Activated CD8-positive, alpha-beta memory T cell treated with anti-CD3 and anti-CD28 coated beads, Interleukin-2, amount 50 U/mL, for 24 hours (primary cell): ENCODE data around the gene NOP56.
"Not testable (repeated sequence)": the region's sequence is repeated elsewhere in the genome, so short reads cannot be mapped to it uniquely, and the experiment has no call there.

Experiments
- DNase-seq: peaks from one replicate; pipeline ENCODE4 v3.0.0-alpha.2; 2020; ENCODE audit errors: extremely low read depth

The NOP56 gene

DNA sequence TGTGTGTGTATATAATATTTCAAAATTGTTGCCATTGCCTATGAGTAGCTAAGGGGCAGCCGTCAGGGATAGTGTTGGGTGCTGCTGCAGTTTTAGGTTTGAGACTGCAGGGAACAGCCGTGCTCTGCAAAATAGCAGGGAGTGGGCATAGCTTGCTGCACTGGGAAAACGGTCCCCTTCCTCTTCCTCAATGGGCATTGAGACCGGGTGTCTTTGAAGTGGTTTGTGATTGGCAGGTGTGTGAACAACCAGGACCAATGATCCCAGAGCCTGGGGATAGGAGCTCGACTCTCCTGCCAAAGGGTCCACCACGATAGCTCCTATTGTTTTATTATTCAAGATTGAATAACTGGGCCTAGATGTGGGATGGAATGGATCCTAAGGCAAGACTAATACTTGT is 35.1 kb downstream of the NOP56 start:
- no peak for DNase-seq

DNA sequence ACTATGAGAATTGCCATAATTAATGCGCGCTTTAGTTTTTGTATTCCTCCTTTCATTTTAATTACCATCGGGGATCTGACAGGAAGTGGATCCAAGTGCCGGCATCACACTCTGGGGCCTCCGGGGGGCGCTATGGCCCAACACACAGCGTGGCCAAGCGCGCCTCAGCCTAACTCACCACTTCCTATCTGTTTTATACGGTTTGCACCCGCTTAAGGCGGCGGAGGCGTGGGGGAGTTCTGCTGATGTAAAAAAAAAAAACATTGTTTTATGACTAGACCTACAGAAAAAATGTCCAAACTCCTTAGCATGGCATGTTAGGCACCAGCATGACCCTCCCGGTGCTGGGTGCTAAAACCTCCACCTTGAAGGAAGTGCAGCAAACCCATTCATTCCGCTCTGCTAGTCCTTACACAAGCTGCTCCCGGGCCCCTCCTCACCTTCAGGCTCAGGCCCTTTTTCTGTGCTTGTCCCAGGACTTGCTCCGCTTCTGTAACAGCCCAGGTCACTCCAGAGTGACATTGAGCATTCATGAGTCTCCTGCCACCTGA is 35.7 kb downstream of the NOP56 start:
- DNase-seq = peak; percentile 39

DNA sequence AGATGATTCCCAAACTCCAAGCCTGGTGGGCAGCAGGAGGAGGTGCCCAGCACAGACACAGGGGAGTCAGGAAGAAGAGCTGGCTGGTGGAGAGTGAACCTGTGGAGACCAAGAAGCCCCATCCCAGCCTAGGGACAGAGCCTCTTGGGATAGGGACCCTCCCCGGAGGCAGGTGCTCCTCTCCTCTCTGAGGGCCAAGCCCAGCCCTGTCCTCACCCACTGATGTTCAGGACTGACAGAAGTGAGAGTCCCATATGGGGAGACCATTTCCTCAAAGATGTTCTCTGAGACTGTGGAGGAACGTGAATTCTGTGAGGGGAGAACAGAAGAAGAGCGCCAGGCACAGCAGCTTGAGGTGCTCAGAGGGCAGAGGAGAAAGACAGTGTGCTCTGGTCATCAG is 37.8 kb downstream of the NOP56 start:
- no peak for DNase-seq

DNA sequence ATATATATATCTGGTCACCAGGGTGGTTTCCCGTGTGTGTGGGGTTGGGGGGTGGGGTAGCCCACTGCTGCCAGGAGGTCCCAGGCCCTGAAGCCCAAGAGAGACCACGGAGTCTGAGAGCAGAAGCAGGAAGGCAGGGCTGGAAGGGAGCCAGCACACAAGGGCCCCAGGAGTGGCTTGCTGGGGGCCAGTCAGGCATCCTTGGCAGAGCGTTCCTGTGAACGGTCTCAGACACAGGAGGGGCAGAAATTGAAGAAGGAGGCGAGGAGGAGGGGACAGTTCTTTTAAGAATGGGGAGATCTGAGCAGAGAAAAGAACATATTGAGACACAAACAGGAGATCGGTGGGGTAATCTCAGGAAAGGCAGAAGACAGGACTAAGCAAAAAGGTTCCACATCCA is 38.3 kb downstream of the NOP56 start:
- no peak for DNase-seq

DNA sequence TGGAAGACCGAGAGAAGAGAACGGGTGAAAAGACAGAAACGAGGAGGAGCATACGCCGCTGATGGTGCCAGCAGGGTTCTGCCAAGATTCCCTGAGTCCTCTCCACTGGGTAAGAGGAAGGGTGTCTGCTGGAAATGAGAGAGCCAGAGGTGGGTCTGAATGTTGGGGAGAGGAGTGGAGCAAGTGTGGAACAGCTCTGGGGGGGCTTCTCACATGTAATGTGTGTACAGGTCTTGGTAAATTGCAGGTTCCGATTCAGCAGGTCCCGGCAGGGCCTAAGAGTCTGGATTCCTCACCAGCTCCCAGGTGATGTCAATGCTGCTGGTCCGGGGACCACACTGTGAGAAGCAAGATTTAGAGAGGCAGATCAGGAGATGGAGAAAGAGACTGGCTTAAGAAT is 38.7 kb downstream of the NOP56 start:
- DNase-seq = no peak

DNA sequence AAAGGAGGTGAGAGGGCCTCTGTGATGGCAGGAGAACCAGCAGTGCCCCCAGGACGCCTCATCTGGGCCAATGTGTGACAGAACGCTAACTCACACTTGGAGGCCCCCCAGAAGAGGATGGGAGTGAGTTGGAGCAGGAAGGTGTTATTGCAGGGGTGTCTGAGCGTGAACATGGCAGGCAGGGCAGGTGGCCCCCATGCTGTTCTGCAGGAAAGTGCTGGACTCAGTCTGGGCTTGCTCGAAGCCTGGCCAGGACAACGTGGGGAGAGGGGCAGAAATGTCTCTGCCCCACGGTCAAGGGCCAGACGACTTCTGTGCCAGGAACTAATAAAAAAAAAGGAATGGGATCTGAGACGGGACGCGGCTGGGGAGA is 39.2 kb downstream of the NOP56 start:
- DNase-seq = no peak

DNA sequence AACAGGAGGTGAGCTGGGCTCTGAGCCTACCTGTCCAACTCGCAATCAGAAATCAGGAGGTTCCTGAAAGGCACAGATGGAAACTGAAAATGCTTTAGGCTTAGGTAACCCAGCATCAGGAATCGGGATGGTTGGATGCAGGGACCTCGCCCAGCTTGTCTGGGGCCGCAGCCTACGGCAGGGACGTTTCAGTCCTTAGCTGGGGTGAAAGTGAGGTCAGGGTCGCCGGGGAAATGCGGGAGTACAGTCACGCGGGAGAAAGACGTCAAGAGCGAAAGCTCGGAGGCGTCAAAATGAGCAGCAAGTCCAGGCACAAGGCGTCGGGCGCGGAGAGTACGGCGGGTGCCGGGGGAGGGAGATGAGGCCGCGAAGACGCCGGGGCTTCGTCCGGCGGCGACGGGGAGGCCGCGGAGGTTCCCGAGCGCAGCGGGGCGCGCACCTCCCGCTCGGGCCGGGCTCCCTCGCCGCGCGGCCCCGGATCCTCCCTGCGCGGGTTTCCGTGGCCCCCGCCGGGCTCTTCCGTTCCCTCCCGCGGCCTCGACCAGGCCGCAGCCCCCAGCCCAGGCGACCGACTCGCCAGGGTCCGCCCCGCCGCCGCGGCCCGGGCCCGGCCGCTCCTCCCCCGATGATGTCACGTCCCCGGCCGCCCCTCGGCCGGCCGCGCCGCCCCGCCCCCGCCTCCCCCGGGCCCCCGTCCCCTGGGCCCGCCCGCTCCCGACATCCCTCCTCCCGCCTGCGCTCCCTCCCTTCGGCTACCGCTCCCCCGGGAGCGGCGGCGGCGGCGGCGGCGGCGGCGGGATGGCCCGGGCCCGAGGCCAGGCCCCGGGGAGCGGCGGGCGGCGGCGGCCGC is 39.8 kb downstream of the NOP56 start, which contains the start of gene EBF4:
EBF4 (plus strand) TSS at position 745 of the 850 bp plus-strand sequence. CDS start 866 bp downstream, outside the sequence.
- DNase-seq = no peak

DNA sequence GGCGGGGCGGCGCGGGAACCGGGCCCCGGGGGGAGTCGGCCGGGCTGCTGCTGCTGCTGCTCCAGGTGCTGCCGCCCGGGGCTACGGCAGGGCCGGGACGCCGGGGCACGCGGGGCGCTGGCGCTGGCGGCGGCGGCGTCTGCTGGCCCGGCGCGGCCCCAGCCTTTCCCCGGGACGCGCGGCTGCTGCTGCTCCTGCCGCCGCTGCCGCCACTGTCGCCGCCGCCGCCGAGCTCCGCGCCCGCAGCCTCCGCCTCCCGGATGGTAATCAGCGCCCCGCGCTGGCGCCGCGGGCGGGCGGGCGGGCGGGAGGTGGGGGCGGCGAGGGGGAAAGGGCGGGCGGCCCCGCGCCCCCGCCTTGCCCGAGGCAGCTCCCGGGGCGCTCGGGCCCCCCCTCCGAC is 40.5 kb downstream of the NOP56 start:
- no peak for DNase-seq

DNA sequence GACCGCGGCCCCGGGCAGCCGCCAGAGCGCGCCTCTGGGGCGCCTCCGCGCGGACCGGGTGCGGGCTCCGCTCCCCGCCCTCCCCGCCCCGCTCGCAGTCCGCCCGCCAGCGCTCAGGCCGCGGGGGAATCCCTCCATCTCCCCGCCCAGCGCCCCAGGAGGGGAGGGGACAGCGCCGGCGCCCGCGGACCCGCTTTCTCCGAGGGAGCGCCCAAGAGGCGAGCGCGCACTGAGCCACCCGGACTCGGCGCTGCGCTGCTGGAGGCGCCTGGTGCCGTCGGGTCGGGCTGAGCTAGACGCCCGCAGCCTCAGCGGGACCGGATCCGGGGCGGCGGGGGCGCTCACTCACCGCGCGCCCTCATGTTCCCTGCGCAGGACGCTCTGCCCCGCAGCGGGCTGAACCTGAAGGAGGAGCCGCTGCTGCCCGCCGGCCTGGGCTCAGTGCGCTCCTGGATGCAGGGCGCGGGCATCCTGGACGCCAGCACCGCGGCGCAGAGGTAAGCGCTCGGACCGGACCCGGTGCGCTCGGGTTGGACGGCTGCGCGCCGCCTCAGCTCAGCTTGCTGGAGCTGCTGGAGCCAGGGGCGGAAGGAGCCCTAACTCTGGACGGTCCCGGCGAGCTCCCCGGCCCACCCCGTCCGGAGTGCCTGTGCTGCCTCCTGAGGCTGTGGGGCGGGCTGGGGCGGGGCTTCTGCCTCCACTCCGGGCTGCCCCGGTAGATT is 41.0 kb downstream of the NOP56 start:
- peak; percentile 9 for DNase-seq

DNA sequence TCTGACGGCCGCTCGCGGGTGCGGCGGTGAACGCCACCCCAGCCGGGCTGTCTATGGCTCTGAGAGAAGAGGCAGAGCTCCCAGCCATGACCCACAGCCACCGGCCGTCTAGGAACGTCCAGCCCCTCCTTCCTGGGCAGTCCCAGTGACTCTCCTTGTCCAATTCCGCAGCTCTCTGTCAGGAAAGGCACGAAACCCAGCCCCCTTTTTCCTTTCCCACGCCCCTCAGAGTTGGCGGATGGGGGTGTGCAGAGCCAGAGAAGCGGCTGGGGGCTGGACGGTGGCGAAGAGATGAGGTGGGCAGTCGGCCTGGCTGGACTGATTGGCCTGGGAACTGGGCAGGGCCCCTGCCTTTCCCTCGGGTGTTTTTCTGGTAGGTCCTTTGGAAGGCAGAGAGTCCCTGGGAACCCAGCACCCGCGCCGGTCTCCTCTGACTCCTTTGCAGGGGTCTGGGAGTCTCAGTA is 41.6 kb downstream of the NOP56 start:
- DNase-seq = no peak

DNA sequence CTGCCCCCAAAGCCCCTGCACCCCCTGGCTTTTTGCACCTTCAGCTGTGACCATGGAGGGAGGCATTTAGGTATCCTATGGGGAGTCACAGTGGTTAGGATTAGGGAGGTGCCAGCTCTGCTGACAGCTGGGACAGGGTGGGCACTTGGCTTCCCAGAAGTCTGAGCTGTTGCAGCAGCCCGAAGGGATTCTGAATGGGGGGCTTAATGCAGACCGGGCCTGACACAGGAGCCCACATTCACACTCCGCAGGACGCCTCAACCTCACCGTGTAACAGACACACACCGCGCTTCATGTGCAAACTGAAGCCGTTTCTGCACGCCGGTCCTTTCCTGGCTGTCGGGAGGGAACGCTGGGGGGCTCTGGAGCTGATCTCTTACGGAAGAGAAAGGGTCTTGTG is 42.1 kb downstream of the NOP56 start:
- no peak for DNase-seq

DNA sequence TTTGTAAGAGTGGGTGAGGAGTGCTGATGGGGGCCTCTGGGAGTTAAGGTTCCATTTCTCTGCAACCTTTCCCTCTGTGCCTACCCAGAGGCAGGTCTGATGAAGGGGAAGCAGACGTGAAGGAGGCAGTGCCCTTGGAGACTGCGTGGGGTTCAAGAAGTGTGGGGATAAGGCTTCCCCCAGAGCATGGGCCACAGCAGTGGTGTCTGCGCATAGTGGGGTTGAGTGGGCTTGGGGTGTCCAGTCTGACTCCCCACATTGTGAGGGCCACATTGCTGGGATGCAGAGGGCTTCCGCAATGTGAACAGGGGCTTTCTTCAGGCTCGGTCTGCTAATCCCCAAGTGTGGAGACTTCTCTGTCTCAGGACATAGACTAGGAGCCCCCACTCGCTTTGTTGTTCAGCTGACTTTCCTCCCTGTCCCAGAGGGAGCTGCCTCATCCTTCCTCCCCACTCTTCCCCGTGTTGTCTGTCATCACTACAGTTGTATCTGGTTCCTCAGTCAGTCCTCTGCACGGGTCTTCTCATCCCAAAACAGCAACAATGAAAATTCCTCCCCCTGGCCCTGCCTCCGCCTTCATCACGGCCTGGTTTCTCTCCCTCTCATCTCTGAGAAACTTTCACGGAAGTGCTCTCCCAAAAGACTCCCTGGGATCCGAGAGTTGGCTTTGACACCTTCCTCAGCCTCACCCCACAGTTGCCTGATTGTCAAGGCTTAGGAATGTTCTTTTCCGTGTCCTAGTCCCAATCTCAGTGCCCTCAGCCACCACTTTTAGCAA is 43.0 kb downstream of the NOP56 start:
- no peak for DNase-seq

DNA sequence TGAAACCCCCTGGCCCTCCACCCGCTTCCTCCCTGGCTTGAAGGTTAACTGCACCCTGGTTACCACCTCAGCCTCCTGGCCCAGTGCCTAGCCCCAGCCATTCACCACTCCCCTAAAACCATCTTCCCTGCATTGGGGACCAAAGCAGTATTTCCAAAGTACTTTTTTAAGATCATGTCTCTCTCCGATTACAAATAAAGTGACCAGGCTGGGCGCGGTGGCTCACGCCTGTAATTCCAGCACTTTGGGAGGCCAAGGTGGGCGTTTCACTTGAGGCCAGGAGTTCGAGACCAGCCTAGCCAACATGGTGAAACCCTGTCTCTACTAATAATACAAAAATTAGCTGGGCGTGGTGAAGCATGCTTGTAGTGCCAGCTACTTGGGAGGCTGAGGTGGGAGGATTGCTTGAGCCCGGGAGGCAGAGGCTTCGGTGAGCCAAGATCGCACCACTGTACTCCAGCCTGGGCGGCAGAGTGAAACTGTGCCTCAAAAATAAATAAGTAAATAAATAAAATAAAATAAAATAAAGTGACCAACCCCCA is 43.6 kb downstream of the NOP56 start:
- DNase-seq = not testable (repeated sequence)

DNA sequence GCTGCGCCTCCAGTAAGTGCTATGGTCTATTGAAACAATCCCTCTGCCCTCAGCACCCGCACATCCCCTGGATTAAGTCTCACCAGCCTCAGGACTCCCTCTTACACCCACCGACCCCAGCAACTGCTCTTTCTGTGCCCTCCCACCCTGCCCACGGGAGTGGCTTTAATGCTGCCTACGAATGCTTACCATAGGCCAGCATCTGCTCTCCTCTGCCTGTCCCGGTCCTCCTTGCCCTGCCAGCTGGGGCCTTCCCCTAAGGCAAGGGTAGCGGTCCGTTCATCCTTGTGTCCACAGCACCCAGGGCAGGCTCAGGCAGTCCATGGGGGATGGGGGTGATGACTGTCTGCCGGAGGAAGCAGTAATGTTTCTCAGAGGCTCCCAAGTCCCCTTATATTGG is 44.2 kb downstream of the NOP56 start:
- no peak for DNase-seq

DNA sequence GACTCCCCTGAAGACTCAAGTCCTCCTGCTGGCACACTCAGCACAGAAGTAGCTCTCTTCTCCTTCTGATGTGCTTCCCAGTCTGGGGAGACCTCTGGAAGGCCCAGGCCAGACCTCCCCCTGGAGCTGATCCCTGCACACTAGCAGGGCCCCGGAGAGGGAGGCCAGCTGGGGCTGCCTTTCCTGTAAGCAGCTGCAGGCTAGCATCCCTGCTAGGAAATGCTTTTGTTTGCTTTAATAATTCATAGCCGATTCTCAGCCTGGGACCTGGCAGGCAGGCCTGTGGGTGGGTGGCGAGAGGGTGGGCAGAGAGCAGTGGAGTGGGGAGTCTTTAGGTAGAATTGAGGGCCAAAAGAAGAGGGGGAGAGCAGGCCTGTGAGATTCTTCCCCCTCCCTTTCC is 45.3 kb downstream of the NOP56 start:
- no peak for DNase-seq

DNA sequence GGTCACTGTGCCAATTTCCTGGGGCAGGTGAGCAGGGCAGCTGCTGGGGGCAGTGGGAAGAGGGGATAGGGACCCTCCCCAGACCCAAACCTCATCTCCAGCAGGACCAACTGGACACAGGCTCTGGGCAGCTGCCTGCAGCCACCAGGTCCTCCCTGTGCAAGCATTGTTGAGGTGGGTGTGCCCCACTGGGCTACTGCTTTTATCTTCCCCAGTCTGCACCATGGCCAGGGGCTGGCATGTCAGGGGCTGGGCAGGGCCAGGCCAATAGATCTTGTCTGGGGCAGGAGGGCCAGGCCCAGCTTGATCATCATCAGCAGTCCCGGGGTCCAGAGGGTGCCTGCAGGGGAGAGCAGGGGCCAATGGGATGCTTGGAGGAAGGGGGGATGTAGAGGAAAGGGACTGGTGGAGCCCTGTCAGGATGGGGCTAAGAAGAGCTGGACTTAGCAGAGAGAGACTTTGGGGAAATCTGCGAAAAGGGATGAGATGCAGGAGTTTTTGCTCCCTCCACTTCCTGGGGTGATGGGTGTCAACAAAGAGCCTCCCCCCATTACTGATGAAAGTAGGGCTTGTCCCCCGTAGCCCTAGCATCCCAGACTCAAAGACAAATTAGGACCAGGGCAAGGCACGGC is 45.9 kb downstream of the NOP56 start:
- no peak for DNase-seq

DNA sequence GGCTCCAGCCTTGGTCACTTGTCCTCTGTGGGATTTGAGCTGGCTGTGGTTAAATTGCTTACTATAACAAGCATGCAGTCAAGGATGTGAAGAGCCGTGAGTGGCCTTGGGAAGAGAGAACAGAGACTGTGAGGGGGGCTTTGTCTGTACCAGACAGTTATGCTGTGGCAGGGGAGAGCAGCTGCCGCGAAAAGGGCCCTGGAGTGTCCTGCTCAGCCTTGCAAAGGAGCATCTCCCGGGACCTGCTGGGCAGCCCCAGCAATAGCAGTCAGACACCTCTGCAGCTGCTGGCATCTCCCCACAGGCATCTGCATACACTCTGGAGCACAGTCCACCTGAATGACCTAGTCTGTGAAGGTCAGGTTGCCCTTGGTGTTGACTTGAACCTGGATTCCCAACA is 46.5 kb downstream of the NOP56 start:
- DNase-seq = no peak

DNA sequence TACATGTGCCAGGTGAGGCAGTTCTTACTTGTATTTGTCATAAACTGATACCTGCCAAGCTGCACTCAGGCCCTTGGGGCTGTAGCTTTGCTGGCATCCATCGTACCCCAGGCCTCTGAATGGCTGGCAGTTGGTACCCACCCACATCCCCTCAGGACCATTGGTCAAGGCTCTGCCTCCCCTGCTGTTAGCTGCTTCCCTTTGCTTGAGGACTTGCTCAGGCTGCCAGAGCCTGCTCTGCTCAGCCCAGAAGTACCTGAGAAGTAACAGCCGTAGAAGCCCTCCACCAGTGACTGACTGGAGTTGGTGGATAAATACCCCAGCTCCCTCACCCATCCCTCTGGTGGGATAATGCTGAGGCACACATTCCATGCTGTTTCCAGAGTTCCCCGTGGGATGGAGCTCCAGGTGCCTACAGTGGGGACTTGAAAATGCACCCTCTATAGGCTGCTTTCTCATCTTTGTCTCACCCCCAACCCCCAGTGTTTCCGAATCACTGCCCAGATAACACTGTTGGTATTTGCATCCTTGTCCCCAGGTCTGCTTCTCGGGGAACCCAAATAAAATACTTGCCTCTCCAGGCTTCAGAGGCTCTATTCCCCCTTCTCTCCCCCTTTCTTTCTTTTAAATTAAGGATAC is 47.5 kb downstream of the NOP56 start:
- no peak for DNase-seq

DNA sequence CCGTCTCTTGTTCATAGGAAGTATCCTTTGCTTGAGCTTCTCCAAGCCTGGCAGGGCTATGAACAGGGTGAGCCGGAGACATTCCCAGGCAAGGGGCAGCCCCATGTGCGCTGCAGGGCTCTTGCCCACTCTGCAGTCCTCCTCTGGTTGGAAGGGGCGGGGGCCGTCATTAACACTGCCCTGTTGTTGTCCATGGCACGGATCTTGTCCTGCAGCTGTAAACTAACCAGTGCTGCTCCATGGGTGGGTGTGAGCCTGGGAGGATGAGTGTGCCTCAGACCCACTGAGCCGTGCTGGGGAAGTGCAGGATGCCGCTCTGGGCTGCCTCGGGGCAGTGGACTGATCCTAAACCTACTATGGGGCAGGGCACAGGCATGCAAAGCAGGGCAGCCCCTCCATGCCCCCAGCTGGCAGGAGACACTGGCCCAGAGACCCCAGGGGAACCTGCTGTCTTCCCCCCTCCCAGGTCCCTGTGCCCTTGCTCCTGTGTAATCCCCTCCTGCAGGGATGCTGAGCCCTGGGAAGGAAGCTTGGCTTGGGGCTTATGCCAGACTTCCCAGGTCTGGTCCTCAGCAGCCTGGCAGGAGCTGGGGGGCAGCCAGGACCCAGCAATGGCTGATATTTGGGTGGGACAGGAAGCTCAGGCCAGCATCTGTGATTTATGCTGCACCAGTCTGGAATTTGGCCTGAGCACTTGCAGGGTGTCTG is 48.6 kb downstream of the NOP56 start:
- no peak for DNase-seq

DNA sequence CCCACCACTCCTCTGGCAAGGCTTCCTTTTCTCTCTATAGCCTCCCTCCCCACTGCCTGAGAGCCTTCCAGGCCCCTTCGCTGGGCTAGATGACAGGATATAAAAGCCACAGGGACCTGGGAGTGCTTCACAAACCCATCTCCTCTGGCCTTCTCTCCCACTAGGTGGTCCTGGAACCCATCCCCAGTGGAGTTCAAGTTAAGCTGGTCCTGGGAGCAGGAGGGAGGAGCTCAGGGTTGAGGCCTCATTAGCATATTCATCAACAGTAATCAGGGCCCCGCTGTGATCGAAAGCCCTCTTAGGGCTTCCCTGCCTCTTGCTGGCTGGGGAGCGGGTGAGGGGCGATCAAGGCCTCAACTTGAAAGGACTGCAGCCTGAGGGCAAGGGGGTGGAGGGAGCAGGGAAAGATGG is 49.2 kb downstream of the NOP56 start:
- DNase-seq = no peak
